ENCODE data around the gene BCL7B. TPM values are rescaled to one million over a fixed set of nuclear protein-coding genes. Genes with fewer than 3 reads are reported as not detected.

BCL7B gene
- total RNA-seq, 1 experiment from 2014 or later = 56.3 TPM

DNA sequence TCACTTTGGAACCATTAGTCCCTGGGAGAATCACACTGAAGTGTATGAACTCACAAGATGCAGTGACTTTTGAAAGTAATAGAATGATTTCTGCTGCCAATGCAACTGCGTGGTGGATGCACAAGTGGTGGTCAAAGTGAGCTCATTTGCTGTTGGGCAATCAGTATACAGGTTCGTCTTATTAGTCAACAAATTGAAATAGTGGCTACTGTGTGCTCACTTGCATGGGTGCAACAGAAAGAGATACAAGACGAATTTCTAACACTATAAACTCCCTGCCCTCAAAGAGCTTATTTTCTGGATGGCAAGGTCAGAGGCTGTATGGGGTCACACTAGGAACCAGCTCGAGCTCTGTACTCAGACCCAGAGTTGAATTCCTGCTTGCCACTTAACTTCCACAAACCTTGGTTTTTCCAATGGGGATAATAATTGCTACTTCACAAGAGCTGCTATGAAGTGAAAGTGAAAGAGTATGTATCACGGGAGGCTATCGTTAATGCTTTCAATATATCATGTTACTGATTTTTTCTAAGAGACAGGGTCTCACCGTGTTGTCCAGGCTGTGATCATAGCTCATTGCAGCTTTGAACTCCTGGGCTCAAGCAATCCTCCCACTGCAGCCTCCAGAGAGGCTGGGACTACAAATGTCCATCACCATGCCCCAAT, 8.3 kb upstream of the BCL7B start:
- POLR2A ChIA-PET (ENCODE audit: low non-redundant PET) = no interaction called here
- CTCF ChIA-PET = interaction anchor here (0.6 kb wide), 1 partner anchor 160 kb away, joined by 4 read pairs; no protein-coding TSS in a partner anchor
- no peak for TF ChIP-seq EZH2 (IDR thresholded peaks at IDR 0.05; ENCODE audit: borderline replicate concordance, low read depth, low read length, poor library complexity, severe bottlenecking)
- TF ChIP-seq, protein P1, sequence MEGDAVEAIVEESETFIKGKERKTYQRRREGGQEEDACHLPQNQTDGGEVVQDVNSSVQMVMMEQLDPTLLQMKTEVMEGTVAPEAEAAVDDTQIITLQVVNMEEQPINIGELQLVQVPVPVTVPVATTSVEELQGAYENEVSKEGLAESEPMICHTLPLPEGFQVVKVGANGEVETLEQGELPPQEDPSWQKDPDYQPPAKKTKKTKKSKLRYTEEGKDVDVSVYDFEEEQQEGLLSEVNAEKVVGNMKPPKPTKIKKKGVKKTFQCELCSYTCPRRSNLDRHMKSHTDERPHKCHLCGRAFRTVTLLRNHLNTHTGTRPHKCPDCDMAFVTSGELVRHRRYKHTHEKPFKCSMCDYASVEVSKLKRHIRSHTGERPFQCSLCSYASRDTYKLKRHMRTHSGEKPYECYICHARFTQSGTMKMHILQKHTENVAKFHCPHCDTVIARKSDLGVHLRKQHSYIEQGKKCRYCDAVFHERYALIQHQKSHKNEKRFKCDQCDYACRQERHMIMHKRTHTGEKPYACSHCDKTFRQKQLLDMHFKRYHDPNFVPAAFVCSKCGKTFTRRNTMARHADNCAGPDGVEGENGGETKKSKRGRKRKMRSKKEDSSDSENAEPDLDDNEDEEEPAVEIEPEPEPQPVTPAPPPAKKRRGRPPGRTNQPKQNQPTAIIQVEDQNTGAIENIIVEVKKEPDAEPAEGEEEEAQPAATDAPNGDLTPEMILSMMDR (conservative IDR thresholded peaks at IDR 0.05; ENCODE audit: low read depth, low read length) = no peak
- intact Hi-C loops (cut with micrococcal nuclease; ENCODE audit: unreplicated experiment) = no loop called here
- peaks cover 21% of the 10 kb centered on the region for H3K36me3 ChIP-seq (ENCODE audit: insufficient read depth, low read length, poor library complexity, severe bottlenecking)
- peak overlapping the region; percentile 22 for H3K4me3 ChIP-seq (ENCODE audit: low read depth, low read length, poor library complexity, severe bottlenecking)
- no peak overlapping the region for H3K27ac ChIP-seq (ENCODE audit: low read depth, low read length, poor library complexity, severe bottlenecking)
- no TSS peak for BruUV-seq (replicated peaks)
- no peak for DNase-seq (ENCODE audit: low spot score)
- H3K4me1 ChIP-seq (ENCODE audit: insufficient read depth, low read length, poor library complexity, severe bottlenecking) = no peaks in the 10 kb centered on the region
- no peaks in the 10 kb centered on the region for H3K27me3 ChIP-seq (replicated peaks; ENCODE audit: insufficient read depth, low read depth, low read length, poor library complexity)
- H3K9me3 ChIP-seq (ENCODE audit: low read depth, low read length, poor library complexity, severe bottlenecking) = no peaks in the 10 kb centered on the region

DNA sequence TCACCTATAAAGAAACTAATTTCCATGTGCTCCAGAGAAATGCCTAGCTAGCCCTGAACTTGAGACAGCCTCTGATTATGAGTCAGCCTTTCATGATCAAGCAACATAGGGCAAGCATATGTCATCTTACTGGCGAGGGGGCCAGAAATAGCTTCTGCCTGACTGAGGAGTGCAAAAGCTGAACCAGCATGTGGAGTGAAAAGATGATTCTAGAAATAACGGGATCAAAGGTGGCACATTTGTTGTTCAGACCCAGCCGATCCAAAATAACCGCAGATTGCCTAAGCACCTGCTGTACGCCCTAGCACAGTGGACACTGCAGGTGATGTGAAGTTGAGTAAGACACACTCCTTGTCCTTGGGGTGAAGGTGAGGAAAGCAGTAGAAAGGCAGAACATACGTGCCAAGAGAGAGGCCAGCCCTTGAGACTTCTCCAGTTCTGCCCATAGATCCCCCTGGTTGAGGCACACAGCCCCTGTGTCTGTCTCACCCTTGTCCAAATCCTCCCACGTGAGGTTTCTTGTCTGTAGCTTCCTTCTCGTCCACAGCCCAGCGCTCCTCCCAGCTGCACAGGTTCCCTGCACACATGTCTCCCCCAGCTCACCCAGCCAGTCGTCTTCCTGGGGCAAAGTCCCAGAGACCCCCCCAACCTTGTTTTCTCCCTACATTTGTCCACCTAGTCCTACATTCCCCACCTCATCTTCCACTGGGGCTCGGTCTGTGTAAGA, 2.8 kb upstream of the BCL7B start:
- H3K9me3 ChIP-seq (ENCODE audit: low read depth, low read length, poor library complexity, severe bottlenecking) = no peaks in the 10 kb centered on the region
- no TSS peak for BruUV-seq (replicated peaks)
- ChIA-PET POLR2A (ENCODE audit: low non-redundant PET) (no interaction called here), CTCF (no interaction called here)
- no peaks in the 10 kb centered on the region for H3K27me3 ChIP-seq (replicated peaks; ENCODE audit: insufficient read depth, low read depth, low read length, poor library complexity)
- no peak for DNase-seq (ENCODE audit: low spot score)
- TF ChIP-seq EZH2 (IDR thresholded peaks at IDR 0.05; ENCODE audit: borderline replicate concordance, low read depth, low read length, poor library complexity, severe bottlenecking) = no peak
- TF ChIP-seq, protein P1 (conservative IDR thresholded peaks at IDR 0.05; ENCODE audit: low read depth, low read length) = no peak
- no peaks in the 10 kb centered on the region for H3K36me3 ChIP-seq (ENCODE audit: insufficient read depth, low read length, poor library complexity, severe bottlenecking)
- no peak overlapping the region for H3K27ac ChIP-seq (ENCODE audit: low read depth, low read length, poor library complexity, severe bottlenecking)
- H3K4me3 ChIP-seq (ENCODE audit: low read depth, low read length, poor library complexity, severe bottlenecking) = no peak overlapping the region
- H3K4me1 ChIP-seq (ENCODE audit: insufficient read depth, low read length, poor library complexity, severe bottlenecking) = peaks cover 11% of the 10 kb centered on the region
- intact Hi-C loops (cut with micrococcal nuclease; ENCODE audit: unreplicated experiment) = no loop called here

DNA sequence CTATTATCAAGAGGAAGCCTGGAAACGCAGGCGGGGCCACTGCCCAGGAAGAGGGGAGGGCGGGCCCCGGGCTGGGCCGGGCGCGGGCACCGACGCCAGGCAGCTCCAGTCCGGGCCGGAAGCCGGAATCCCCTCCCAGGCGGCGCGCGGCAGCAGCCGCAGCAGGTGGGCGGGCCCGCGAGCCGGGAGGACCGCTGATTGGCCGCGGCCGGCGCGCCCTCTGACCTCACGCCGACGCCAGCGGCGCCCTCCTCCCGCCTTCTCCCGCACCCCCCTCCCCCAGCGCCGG, 438 bp downstream of the BCL7B start:
- DNase-seq (ENCODE audit: low spot score) = peak; percentile 94
- Histone ChIP-seq H3K4me3 (ENCODE audit: low read depth, low read length, poor library complexity, severe bottlenecking) (peak overlapping the region; percentile 90), H3K9me3 (ENCODE audit: low read depth, low read length, poor library complexity, severe bottlenecking) (no peaks in the 10 kb centered on the region), H3K36me3 (ENCODE audit: insufficient read depth, low read length, poor library complexity, severe bottlenecking) (peaks cover 12% of the 10 kb centered on the region), H3K27ac (ENCODE audit: low read depth, low read length, poor library complexity, severe bottlenecking) (peak overlapping the region; percentile 100), H3K4me1 (ENCODE audit: insufficient read depth, low read length, poor library complexity, severe bottlenecking) (peaks cover 11% of the 10 kb centered on the region), H3K27me3 (replicated peaks; ENCODE audit: insufficient read depth, low read depth, low read length, poor library complexity) (no peaks in the 10 kb centered on the region)
- no TSS peak for BruUV-seq (replicated peaks)
- TF ChIP-seq EZH2 (IDR thresholded peaks at IDR 0.05; ENCODE audit: borderline replicate concordance, low read depth, low read length, poor library complexity, severe bottlenecking) = no peak
- ChIA-PET POLR2A (ENCODE audit: low non-redundant PET) (interaction anchor here (0.6 to 0.7 kb wide), 3 partner anchors 150 to 243 kb away, joined by 3 to 14 read pairs (median 3); no protein-coding TSS in a partner anchor), CTCF (no interaction called here)
- intact Hi-C loops (cut with micrococcal nuclease; ENCODE audit: unreplicated experiment) = loop anchor here (2.0 kb wide), 1 partner anchor 34 kb away; the partner anchor contains the start of gene BAZ1B

Measured in A673 (cell line).